GM12875 (cell line): ENCODE data around the gene RAB3GAP1.

Experiments used
- H3K4me3 ChIP-seq: one replicate; pipeline ENCODE4 v1.5.1; 2011; ENCODE audit warnings: low read depth, low read length, control low read depth
- TF ChIP-seq, protein P1 (sequence below): IDR thresholded peaks from 2 replicates; pipeline ENCODE4 v1.5.1; 2011; ENCODE audit warnings: low read depth, mild to moderate bottlenecking, control low read depth, inconsistent platforms, low read length, moderate library complexity, borderline replicate concordance; ENCODE audit not compliant: insufficient read depth

Gene RAB3GAP1

DNA sequence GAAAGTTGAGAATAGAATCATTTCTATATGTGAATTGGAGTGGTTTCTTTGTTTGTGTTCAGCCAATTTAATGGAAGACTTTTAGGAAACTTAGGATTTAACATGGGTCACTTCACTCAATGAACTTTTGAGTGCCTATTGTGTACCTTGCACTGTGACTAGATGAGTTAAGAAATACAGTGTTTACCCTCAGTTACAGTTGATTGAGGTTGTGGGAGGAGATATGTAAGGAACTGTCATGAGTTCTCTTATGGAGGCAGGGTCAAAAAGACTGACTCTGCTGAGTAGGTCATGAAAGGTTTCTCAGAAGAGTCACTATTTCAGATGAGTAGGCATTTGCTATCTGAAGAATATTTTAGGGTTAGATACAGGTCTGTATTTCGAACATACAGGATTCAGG is 98.6 kb downstream of the RAB3GAP1 start:
- TF ChIP-seq, protein P1, sequence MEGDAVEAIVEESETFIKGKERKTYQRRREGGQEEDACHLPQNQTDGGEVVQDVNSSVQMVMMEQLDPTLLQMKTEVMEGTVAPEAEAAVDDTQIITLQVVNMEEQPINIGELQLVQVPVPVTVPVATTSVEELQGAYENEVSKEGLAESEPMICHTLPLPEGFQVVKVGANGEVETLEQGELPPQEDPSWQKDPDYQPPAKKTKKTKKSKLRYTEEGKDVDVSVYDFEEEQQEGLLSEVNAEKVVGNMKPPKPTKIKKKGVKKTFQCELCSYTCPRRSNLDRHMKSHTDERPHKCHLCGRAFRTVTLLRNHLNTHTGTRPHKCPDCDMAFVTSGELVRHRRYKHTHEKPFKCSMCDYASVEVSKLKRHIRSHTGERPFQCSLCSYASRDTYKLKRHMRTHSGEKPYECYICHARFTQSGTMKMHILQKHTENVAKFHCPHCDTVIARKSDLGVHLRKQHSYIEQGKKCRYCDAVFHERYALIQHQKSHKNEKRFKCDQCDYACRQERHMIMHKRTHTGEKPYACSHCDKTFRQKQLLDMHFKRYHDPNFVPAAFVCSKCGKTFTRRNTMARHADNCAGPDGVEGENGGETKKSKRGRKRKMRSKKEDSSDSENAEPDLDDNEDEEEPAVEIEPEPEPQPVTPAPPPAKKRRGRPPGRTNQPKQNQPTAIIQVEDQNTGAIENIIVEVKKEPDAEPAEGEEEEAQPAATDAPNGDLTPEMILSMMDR = no peak
- no peak overlapping the region for H3K4me3 ChIP-seq

DNA sequence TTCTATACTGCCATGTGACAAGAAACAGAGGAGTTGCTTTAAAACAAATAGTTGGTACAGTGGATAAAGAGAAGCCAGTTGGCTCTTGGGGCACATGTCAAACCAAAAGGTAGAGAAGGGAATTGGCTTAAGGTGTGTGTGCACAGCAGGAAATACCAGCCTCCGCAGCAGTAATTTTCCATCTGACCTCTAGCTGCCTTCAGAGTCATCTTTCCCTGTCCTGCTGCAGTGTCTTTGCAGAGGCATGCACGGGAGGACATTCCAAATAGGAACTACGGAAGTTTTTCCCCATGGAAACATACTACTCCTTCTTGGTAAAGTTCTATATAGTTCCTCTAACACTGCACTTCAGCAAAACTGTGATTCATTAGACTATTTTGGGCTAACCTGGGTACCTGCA is 99.5 kb downstream of the RAB3GAP1 start:
- TF ChIP-seq, protein P1 = no peak
- no peak overlapping the region for H3K4me3 ChIP-seq

DNA sequence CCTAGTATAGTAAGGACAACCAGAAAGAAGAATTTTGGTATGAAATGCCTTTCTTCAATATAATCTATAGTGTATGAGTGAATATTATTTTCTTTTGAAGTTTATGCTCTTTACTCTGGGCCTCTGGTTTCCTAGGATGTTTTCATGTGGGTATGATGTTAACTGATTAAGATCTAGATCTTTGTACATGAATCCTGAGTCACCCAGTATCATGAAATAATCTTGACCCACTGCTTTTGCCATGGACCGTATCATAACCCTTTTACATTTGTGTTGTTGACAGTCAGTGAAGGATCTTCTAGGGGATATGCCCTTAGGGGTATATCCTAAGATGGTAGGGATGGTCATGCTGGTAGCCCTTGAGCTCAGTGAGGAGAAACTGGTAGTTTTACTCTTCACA is 100.3 kb downstream of the RAB3GAP1 start:
- TF ChIP-seq, protein P1 = no peak
- H3K4me3 ChIP-seq = no peak overlapping the region

DNA sequence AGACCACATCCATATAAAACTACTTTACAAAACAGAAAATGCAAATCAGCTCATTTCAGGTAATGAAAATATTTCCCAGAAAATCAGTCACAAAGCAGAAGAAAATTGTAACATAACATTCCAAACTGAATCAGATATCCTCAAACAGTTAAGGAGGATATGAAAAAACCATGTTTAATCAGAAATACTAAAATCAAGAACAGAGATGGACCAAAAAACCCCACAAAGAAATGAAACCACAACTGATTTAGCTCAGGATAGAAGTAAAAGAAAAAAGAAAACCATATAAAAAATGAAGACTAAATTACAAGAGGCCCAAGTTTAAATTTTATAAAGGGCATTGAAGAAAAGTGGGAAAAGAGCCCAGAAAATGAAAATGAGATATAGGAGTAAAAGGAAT is 102.9 kb downstream of the RAB3GAP1 start:
- TF ChIP-seq, protein P1 = no peak
- H3K4me3 ChIP-seq = no peak overlapping the region

DNA sequence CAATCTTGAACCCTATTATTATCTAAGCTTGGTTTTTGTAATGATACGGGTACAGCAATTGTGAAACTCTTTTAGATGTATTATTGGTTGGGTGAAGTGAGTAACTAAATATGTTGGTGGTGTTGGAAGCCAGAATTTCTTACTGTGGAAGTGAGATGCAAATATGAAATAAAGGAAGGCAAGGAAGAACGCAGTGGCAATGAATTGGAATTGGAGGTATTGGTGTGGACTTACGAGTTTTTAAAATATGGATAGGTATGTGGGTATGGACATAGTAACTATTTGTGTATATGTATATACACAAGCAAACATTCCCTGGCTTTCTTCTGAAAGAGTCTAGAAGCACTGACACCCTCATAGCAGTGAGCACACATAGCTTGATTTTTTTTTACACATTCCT is 105.8 kb downstream of the RAB3GAP1 start:
- no peak overlapping the region for H3K4me3 ChIP-seq
- TF ChIP-seq, protein P1 = no peak

DNA sequence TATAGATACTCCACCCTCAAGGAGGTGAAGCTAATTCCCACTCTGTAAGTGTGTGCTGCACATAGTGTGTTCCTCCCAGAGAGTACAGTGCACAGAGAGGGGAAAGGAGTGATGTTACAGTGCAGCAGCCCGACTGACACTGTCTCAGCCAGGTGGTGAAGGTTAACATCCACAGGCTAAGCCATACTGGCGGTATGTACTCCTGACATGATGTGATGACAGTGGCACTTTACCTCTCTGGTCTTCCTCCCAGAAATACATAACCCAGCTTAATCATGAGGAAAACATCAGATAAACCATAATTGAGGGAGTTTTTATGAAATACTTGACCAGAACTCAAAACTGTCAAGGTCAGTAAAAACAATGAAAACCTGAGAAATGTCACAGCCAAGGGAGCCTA is 107.1 kb downstream of the RAB3GAP1 start:
- TF ChIP-seq, protein P1 = no peak

DNA sequence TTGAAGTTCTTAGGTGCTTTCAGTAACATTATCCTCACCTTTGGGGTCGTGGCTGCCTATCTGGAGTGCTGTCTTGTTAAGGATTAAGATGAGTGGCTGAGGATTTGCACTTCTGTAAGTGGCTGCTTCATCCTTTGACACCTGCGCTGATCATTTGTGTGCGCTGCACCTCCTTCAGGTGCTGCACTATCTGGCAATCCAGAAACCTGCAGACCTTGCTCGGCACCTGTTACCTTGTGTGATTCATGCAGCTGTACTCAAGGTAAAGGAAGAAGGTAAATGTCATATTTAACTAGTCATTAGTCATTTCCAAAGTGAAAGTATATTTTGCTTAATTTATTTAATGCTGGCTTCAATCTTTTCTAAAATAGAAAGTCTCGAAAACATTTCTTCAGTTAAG is 110.3 kb downstream of the RAB3GAP1 start:
- TF ChIP-seq, protein P1 = no peak
- H3K4me3 ChIP-seq = no peak overlapping the region

More for the DNA sequence above, 107.1 kb downstream of the RAB3GAP1 start:
- H3K4me3 ChIP-seq = no peak overlapping the region
